Measurements from ENCODE around the gene KLK10.
"Not testable (repeated sequence)": the region's sequence is repeated elsewhere in the genome, so short reads cannot be mapped to it uniquely, and the experiment has no call there.

Gene KLK10

DNA sequence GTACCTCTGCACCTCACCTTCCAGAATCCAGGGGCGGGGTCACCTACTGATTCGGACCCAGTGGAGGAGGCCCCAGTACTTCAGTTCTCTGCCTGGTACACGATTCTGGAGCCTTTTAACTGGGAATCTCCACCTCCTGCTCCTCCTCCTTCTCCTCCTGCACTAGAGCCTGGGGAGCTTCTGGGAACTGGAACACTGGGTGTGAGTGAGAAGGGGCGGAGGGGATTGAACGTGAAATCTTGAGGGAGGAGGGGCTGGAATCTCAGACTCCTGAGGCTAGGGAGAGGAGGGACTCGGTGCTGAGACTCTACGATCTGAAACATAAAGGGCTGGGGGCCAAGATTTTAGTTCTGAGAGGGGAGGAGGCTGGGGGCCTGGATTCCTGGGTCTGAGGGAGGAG lies 18.0 kb downstream of the KLK10 start, which contains the start of gene KLK8:
TSS of gene KLK8 (minus strand) at position 90 of the 400 bp plus-strand sequence. CDS start 437 bp downstream, outside the sequence.
- DNase-seq (ENCODE audit: low read depth): no peak

DNA sequence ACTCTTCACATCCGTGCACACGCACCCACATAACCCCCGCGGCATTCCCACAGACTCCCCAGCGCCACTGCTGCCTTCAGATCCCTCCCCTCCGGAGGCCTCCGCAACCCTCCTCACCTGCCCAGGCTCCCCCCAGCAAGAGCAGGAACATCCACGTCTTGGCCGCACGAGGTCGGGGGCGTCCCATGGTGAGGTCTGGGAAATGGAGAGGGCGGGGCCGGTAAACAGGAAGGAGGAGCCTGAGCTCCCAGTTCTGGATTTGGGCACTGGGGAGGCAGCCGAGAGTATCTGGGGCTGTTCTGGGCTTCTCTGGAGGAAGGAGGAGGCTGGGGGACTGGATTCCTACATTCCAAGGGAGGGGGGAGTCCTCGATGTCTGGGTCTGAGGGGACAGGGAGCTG lies 18.5 kb downstream of the KLK10 start:
- no peak for DNase-seq (ENCODE audit: low read depth)

DNA sequence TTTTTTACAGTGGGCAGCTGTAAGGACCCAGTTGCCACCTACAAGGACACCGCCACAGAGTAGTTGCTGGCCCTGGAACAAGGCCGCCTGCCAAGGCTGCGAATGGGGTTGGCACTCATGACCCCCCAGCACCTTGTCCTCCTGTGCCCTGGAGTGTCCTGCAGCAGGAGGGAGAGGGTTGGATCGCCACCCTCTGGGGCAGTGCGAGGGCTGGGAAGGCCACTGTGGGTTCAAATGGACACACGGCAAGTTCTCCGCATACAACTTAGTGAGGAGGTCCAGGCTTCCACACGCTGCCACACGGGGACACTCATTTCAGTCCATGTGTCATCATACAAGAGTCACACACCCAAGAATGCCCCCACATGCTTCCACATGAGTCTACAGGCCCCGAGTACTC lies 19.1 kb downstream of the KLK10 start:
- no peak for DNase-seq (ENCODE audit: low read depth)

DNA sequence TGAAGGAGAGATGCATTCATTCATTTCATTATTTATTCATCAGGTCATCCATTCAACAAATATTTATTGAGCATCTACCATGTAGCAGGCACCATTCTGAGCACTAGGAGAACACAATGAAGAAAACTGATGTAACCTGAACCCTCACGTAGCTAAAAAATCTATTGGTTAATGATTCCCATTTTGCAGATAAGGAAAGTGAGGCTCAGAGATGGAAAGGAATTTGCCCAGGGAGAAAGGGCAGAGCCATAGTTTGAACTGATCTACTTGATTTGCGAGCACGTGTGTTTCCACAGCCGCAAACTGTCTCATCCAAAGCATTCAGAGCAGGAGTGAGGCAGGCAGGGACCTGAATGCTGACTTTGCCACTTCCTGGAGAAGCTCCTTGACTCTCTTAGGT lies 20.8 kb downstream of the KLK10 start:
- DNase-seq (ENCODE audit: low read depth): no peak

DNA sequence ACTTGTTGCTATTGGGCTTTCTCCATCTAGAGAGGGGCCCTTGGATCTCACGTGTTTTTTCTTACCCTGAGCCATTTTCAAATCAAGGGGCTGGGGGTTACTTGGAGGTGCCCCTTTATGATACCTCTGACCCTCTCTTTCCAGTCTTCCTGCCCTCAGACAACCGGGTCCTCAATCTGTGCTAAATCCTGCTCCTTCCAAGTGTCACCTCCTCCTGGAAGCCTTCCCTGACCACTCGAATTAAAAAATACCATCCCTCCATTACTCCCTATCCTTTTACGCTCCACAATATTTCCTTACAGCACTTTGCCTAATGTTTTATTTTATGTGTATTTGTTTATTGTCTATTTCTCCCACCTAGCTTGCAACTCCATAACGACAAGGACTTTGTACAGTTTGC lies 21.4 kb downstream of the KLK10 start:
- DNase-seq (ENCODE audit: low read depth): no peak

DNA sequence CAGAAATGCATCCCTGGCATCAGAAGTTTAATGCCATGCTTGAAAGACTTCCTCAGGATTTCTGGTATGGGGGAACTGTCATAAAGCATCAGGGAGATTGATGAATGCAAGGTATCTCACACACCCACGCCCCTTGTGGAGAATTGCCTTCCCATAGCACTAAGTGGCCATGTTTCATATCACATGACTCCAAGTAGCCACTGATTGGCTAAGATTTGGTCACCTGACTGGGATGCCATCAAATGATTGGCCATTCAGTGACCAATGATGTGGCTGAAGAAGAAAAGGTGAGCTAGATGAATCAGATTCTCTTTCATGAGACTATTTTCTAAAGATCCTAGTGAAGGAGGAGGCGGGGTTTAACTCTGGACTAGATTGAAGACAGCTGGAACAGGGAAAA lies 25.4 kb downstream of the KLK10 start:
- DNase-seq (ENCODE audit: low read depth): no peak

DNA sequence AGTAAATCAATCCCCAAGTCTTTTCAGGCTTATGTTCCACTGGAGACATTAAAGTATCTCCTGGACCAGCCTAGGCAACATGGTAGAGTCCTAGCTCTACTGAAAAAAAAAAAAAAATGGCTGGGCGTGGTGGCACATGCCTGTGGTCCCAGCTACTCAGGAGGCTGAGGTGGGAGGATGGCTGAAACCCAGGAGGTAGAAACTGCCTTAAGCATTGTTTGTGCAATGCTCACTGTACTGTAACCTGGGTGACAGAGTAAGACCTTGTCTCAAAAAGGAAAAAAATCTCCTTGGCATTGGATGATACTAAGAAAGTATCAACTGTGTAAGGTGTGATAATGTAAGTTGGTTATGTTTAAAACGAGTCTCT lies 26.9 kb downstream of the KLK10 start:
- DNase-seq (ENCODE audit: low read depth): no peak

DNA sequence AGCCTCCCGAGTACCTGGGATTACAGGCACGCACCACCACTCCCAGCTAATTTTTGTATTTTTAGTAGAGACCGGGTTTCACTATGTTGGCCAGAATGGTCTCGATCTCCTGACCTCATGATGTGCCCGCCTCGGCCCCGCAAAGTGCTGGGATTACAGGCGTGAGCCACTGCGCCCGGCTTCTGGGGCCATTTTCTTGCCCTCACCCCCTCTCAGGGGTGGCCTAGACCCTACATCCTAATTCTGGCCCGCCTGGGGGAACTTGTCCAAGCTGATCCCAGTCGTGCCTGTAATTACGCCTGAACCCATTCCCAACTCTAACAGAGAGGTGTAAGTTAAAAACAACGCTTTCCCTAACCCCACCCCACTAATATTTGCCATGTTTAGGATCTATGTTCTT lies 35.1 kb downstream of the KLK10 start:
- not testable (repeated sequence) for DNase-seq (ENCODE audit: low read depth)

DNA sequence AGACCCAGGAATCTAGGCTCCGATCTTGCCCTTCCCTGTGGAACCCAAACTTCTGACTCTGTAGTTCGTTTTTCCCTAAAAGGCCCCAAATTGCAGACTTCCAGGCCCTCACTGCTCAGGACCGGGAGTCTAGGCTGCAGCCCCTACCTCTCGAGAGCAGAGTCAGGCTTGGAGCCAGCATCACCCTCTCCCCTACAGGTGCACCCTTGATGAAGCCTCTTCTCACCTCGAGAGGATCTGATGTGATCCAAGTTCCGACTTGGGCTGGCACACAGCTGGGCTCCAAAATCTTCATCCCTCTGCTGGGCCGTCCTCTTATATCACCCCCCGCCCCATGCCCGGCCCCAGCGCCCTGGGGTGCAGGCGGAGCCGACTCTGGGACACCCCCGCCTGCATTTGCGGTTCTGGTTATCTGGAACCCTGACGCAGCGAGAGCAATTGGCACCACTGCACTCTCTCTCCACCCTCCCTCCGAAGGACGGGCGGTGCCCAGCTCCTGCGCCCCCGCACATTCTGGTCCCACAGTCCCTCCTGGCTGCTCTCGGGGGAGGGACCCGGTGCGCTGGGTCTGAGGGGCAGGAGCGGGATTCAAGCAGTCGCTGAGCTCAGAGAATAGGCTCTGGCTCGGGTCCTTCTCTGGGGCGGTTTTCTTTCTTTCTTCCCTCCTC lies 35.8 kb downstream of the KLK10 start, which contains the start of gene KLK7:
TSS of gene KLK7 (minus strand) at position 293 of the 668 bp plus-strand sequence. CDS start 1,518 bp downstream, outside the sequence.
- DNase-seq (ENCODE audit: low read depth): no peak

DNA sequence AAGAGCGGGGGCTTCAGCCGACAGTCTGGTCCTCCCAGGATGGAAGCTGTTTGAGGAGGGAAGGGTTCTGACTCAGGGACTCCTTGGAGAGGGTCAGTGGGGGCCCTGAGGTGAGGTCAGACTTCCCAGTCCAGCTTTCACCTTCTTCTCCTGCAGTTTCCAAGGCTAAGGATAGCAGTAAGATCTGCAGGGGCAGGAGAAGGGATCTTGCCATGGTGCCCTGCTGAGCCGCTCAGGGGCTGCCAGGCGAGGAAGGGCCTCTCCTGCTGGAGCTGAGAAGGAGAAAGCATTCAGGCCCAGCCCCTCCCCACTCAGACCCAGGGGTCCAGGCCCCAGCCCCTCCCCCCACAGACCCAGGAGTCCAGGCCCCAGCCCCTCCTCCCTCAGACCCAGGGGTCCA lies 37.3 kb downstream of the KLK10 start:
- DNase-seq (ENCODE audit: low read depth): no peak

DNA sequence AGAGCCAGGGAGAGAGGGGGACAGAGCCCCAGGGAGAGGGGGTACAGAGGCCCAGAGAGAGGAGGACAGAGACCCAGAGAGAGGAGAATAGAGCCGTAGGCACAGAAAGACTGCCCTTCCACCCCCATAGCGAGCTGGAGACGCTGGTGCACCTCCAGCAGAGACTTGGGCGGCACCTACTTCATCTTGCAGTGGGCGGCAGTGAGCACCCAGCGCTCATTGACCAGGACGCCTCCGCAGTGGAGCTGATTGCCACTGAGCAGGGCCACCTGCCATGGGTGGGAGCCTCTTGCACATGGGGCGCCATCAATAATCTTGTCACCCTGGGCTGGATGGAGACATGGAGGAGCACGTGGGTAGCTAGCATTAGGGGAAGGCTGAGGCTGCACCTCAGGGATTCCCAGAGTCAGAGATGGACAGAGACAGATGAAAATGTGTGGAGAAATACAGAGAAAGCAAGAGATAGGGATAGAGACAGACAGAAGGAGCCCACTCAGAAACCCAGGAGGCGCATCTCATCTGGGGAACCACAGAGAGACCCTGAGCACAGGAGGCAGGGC lies 37.8 kb downstream of the KLK10 start:
- DNase-seq (ENCODE audit: low read depth): no peak

DNA sequence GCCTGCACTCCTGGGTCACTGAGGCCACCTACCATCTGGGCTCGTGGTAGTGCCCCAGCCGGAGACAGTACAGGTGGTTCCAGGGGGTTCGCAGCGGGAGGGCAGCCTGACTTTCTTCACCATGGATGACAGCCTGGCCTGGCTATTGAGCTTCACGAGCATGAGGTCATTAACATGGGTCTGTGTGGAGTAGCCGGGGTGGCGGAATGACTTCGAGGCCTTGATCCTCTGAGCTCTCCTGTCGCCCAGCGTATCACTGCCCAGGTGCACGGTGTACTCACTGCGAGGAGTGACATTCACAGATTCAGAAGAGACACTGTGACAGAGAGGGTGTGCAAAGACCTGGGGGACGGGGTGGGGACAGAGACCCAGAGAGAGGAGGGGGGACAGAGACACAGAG lies 39.3 kb downstream of the KLK10 start:
- DNase-seq (ENCODE audit: low read depth): no peak

DNA sequence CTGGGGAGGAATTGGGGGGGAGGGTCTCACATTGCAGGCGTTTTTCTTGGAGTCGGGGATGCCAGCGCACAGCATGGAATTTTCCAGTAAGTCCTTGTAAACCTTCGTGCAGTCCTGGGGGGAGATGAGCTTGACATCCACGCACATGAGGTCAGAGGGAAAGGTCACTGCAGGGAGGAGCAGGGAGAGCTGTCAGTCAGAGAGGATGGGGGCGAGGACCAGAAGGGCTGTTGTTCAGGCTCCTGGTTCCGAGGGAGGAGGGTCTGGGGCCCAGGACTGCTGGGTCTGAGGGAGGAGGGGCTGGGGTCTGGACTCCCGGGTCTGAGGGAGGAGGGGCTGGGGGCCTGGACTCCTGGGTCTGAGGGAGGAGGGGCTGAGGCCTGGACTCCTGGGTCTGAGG lies 39.8 kb downstream of the KLK10 start:
- DNase-seq (ENCODE audit: low read depth): no peak

DNA sequence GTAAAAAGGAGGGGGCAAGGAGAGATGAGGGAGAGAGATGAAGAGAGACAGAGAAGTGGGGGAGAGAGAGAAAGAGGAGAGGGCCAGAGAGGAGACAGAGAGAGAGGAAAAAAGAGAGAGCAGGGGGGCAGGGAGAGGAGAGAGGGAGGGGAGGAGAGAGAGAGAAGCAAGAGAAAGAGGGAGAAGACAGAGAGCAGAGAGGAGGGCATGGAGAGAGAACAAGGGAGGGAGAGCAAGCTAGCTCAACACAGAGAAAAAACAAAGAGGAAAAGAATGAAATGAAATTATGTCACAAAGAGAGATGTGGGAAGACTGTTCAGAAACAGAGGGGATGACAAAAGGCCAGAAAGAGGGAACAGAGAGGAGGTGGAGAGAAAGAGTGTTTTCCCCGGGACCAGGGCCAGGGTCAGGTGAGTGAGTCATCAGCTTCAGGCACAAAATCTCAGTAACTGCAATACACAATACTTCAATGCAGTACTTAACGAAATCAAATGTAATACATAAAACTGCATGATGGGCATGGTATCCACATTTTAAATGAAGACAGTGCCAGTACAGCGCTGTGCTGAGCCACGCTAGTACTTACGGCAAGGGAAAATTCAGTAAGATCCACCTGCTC lies 40.6 kb downstream of the KLK10 start:
- no peak for DNase-seq (ENCODE audit: low read depth)

DNA sequence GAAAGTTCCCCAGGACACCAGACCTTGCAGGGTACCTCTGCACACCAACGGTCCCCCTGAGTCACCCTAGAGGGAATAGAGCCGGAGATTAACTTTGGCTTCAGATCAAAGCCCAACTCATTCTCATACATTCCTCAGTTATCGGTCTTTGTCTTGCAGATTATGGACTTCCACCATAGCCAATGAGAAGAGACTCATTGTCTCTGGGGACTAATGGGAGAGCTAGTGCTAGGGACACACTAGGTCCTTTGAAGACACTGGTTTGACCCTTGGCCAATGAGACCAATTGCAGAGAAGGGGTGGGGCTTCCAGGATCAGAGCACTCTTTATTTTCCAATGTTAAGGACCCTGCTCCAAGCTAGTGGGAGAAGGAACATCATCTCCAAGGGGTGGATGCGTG lies 41.9 kb downstream of the KLK10 start:
- no peak for DNase-seq (ENCODE audit: low read depth)

DNA sequence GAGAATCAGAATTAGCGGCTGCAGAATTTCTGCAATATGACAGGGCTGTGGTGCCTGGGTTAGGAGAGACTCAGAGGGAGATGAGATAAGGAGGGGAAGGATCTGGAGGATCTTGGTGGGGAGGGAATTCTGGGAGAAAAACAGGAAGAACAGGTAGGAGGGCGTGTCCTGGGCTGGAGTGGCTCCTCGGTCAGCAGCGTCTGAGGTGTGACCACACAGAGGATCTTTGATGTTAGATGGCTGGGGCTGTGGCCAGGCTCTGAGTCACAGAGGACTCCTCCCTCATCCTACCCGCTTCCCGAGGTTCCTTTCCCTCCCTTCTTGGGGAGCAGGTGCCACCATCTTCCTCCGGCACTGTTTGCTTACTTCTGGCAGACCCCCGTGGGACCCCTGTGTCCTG lies 43.7 kb downstream of the KLK10 start:
- DNase-seq (ENCODE audit: low read depth): no peak

DNA sequence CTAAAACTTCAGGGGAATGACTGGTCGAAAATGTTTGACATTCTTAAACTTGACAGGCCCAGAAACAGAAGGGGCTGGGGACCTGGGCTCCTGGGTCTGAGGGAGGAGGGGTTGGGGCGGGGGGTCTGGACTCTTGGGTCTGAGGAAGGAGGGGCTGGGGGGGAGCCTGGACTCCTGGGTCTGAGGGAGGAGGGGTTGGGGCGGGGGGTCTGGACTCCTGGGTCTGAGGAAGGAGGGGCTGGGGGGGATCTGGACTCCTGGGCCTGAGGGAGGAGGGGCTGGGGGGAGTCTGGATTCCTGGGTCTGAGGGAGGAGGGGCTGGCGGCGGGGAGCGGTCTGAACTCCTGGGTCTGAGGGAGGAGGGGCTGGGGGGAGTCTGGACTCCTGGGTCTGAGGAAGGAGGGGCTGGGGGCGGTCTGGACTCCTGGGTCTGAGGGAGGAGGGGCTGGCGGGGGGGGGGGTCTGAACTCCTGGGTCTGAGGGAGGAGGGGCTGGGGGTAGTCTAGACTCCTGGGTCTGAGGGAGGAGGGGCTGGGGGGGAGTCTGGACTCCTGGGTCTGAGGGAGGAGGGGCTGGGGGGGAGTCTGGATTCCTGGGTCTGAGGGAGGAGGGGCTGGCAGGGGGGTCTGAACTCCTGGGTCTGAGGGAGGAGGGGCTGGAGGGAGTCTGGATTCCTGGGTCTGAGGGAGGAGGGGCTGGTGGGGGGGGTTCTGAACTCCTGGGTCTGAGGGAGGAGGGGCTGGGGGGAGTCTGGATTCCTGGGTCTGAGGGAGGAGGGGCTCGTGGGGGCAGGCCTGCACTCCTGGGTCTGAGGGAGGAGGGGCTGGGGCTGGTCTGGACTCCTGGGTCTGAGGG lies 44.6 kb downstream of the KLK10 start:
- no peak for DNase-seq (ENCODE audit: low read depth)

DNA sequence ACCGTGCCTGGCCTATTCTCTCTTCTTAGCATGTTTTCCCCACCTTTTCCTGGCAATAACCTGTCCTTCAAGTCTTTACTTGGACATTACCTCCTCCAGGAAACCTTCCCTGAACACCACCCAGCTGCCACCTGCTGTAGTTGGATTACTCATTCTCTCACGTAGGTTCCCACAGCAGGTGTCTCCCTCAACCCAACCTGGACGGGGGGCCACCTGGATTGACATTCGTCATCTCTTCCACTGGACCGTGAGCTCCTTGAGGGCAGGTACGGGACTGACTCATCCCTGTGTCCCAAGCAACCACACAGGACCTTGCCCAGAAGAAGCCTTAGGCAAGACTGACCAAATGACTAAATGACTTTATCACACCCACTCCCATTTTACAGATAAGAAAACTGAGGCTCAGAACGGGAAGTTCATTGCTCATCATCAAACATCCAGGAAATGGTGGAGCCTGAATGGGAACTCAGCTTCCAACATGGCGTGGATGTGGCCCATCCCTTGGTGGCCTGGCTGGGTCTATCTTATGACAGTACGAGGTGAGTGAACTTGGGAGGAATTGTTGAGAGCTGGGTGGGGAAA lies 46.6 kb downstream of the KLK10 start:
- DNase-seq (ENCODE audit: low read depth): no peak

DNA sequence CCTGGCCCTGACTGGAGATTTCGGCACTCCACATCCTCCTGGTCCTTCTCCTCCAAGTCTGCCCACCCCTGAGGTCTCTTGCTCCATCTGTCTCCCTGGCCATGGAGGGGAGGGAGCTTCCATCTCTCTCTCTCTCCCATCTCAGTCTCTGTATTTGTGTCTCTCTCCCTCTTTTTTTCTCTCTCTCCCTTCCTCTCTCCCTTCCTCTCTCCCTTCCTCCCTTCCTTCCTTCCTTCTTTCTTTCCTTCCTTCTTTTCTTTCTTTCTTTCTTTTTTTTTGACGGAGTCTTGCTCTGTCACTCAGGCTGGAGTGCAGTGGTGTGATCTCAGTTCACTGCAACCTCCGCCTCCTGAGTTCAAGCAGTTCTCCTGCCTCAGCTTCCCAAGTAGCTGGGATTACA lies 49.7 kb downstream of the KLK10 start:
- DNase-seq (ENCODE audit: low read depth): not testable (repeated sequence)

DNA sequence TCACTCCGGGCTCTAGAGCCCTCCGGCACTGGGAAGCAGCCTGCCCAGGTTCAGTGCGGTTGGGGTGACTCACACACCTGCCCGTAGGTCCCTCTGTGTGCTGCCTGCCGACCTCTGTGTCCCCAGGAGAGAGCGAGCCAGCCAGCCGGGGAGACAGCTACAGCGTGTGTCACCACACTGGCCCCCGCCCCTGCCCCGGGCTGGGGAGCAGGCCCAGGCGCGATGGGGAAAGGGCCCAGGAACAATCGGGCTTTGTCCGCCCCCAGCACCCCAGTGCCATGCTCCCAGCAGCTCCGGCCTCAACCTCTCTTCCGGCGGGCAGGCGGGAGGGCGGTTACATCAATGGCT lies 50.1 kb downstream of the KLK10 start, which contains the start of gene KLK6:
TSS of gene KLK6 (minus strand) at position 179 of the 348 bp plus-strand sequence. CDS start 1,487 bp downstream, outside the sequence.
- no peak for DNase-seq (ENCODE audit: low read depth)

DNA sequence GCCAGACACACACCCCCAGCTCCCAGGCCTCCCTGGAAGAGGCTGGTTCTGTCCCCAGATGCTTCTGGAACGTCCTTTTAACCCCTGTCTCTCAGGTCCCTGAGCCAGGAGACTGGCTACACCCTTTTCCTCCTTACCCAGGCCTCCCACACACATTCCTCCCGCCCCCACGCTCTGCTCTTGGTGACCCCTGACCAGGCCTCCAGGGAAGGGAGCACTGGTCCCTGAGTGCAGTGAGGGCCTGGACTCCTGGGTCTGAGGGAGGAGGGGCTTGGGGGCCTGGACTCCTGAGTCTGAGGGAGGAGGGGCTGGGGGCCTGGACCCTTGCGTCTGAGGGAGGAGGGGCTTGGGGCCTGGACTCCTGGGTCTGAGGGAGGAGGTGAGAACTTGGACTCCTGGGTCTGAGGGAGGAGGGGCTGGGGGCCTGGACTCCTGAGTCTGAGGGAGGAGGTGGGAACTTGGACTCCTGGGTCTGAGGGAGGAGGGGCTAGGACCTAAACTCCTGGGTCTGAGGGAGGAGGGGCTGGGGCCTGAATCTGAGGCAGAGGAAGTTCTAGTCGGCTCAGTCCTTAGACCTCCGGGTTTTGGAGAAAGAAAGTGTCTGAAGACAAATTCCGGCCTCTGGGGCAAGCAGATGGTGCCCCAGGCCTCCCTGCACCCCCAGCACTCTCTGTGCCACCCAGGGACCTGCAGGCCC lies 50.6 kb downstream of the KLK10 start:
- DNase-seq (ENCODE audit: low read depth): no peak
